Measurements from ENCODE around the gene RPS6KA1. TPM values are rescaled to one million over a fixed set of nuclear protein-coding genes. Genes with fewer than 3 reads are reported as not detected.

The RPS6KA1 gene
- total and polyA plus RNA-seq, 2 of the 13 experiments (the other 11 are each of a cell fraction or from before 2014, with no cell fraction given), result 19.6 to 24.2 TPM

DNA sequence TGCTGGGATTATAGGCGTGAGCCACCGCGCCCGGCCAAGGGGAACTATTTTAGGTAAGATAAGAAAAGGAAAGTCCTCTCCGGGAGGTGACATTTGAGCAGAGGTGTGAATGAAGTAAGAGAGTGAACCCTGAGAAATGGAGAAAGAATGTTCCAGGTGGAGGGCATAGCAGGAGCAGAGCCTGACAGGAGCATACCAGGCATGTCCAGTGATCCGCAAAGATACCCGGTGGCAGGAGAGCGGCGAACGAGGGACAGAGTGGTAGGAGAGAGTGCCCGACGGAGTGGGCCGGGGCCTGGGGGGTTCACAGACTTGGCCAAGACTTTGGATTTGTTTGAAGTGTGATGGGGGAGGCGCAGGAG is 7.9 kb upstream of the RPS6KA1 start:
- FAIRE-seq, result no peak
- intact Hi-C loops (cut with micrococcal nuclease; ENCODE audit: unreplicated experiment), result no loop called here
- DNase-seq (ENCODE audit: low spot score), result no peak
- H3K4me2 ChIP-seq (ENCODE audit: low read depth, low read length), result no peak overlapping the region
- H3K79me2 ChIP-seq (ENCODE audit: insufficient read depth, low read length), result no peaks in the 10 kb centered on the region
- H3K27me3 ChIP-seq (ENCODE audit: control insufficient read depth in 1 of 2, insufficient read depth in 2 of 2, low read length in 2 of 2), result peaks cover 0 to 7% of the 10 kb centered on the region in 2 experiments; a peak in 2 of 5 replicates
- WGBS (ENCODE audit: low lambda C conversion rate), result 32% methylated on average over 13 of the region's 14 CpGs
- no peaks in the 10 kb centered on the region for H3K9me3 ChIP-seq (ENCODE audit: low read length)
- H3K9ac ChIP-seq (ENCODE audit: insufficient read depth, low read depth, low read length), result no peak overlapping the region
- CTCF ChIA-PET (ENCODE audit: low intra/inter-chr PET ratio, low total read pairs), result no interaction called here
- in situ Hi-C loops (cut with HindIII; ENCODE audit: extremely low pct_ligation_motif_present, low pct_unique_long_range_greater_than_20kb), result no loop called here
- POLR2A ChIA-PET, result interaction anchor here (1.5 kb wide), 1 partner anchor 21 kb away, joined by 6 read pairs; no protein-coding TSS in a partner anchor
- no peaks in the 10 kb centered on the region for H3K36me3 ChIP-seq (replicated peaks in 1 of 2; ENCODE audit: control insufficient read depth in 1 of 2, insufficient read depth in 2 of 2, low read length in 2 of 2)
- no peak overlapping the region for H3K27ac ChIP-seq (ENCODE audit: extremely low read length, insufficient read depth, low read length)
- no peak overlapping the region for H2AFZ ChIP-seq (ENCODE audit: low read length)
- H3K4me3 ChIP-seq (replicated peaks in 1 of 3; ENCODE audit: insufficient read depth in 1 of 3, low read depth in 2 of 3, low read length in 3 of 3), result no peak overlapping the region
- H4K20me1 ChIP-seq (ENCODE audit: insufficient read depth, low read length), result no peaks in the 10 kb centered on the region
- TF ChIP-seq TCF7L2 (IDR thresholded peaks at IDR 0.05; ENCODE audit: low read depth, low read length), result no peak
- TF ChIP-seq DNMT3B (CRISPR knock-in tag; conservative IDR thresholded peaks at IDR 0.05), result no peak
- no TSS peak for BruUV-seq (replicated peaks)
- ATAC-seq, result peak; percentile 24; the same call in 1 of the 3 replicates
- H3K4me1 ChIP-seq (ENCODE audit: insufficient read depth, low read length), result 0 out of 2 replicates have a peak, but pooled peaks cover 6% of the 10 kb centered on the region

DNA sequence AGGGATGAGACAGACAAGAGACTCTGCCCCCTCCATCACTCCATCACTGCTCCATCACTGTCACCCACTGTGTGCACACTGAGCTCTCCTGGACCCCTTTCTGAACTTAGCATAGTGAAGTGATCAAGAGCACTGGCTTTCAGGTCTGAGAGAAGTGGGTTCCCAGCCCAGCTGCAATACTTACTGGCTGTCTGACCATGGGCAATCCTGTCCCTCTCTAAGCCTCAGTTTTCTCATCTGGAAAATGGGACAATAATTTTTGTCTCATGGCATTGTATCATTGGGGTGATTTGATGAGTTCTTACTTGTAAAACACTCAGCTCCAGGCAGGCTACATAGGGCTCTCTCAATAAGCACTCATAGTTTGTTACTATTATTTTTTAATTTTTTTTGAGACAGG is 7.5 kb upstream of the RPS6KA1 start:
- Histone ChIP-seq H3K9ac (ENCODE audit: insufficient read depth, low read depth, low read length) (no peak overlapping the region), H4K20me1 (ENCODE audit: insufficient read depth, low read length) (no peaks in the 10 kb centered on the region), H3K4me2 (ENCODE audit: low read depth, low read length) (no peak overlapping the region), H3K27ac (ENCODE audit: extremely low read length, insufficient read depth, low read length) (no peak overlapping the region), H3K36me3 (replicated peaks in 1 of 2; ENCODE audit: control insufficient read depth in 1 of 2, insufficient read depth in 2 of 2, low read length in 2 of 2) (no peaks in the 10 kb centered on the region), H3K4me3 (replicated peaks in 1 of 3; ENCODE audit: insufficient read depth in 1 of 3, low read depth in 2 of 3, low read length in 3 of 3) (no peak overlapping the region), H3K4me1 (ENCODE audit: insufficient read depth, low read length) (0 out of 2 replicates have a peak, but pooled peaks cover 6% of the 10 kb centered on the region), H2AFZ (ENCODE audit: low read length) (no peak overlapping the region), H3K79me2 (ENCODE audit: insufficient read depth, low read length) (no peaks in the 10 kb centered on the region), H3K9me3 (ENCODE audit: low read length) (no peaks in the 10 kb centered on the region), H3K27me3 (ENCODE audit: control insufficient read depth in 1 of 2, insufficient read depth in 2 of 2, low read length in 2 of 2) (peaks cover 0 to 4% of the 10 kb centered on the region in 2 experiments; a peak in 2 of 5 replicates)
- in situ Hi-C loops (cut with HindIII; ENCODE audit: extremely low pct_ligation_motif_present, low pct_unique_long_range_greater_than_20kb), result no loop called here
- TF ChIP-seq ZNF629 (CRISPR knock-in tag; conservative IDR thresholded peaks at IDR 0.05) (peak; percentile 76; the same call in 1 of the 2 replicates), MAZ (IDR thresholded peaks at IDR 0.05; ENCODE audit: borderline replicate concordance, low read depth, low read length) (no peak), MAZ (CRISPR knock-in tag; IDR thresholded peaks at IDR 0.05; ENCODE audit: low read depth) (no peak)
- DNase-seq (ENCODE audit: low spot score) (no peak), FAIRE-seq (no peak), ATAC-seq (no peak)
- POLR2A ChIA-PET, result interaction anchor here (1.5 kb wide), 1 partner anchor 21 kb away, joined by 6 read pairs; no protein-coding TSS in a partner anchor
- no TSS peak for BruUV-seq (replicated peaks)
- intact Hi-C loops (cut with micrococcal nuclease; ENCODE audit: unreplicated experiment), result no loop called here
- CTCF ChIA-PET (ENCODE audit: low intra/inter-chr PET ratio, low total read pairs), result no interaction called here
